IMR-90 (cell line): ENCODE measurements around the gene CDKAL1. TPM values are rescaled to one million over a fixed set of nuclear protein-coding genes. Genes with fewer than 3 reads are reported as not detected.

Experiments
- ATAC-seq: fragments of 200-7000 bp; cut with Tn5 transposase; 2 replicates; pipeline ENCODE4 v1.9.1; 2020; ENCODE audit warnings: low read depth, mild to moderate bottlenecking, moderate library complexity
- BruUV-seq: library from RNA; stranded (reverse); fragments of 400-500 nt; replicated peaks from 2 replicates; lab custom pipeline; 2021; lab: Mats Ljungman, UMichigan
- CTCF ChIA-PET: fragments of 300-600 bp; formaldehyde crosslinking; extraction: SDS; loops from one replicate; lab custom pipeline; 2021; ENCODE audit warnings: antibody characterized with exemption; lab: Yijun Ruan, JAX
- POLR2A ChIA-PET: fragments of 300-600 bp; sonication (Branson Sonifier 250); formaldehyde crosslinking; loops from one replicate; lab custom pipeline; 2022; ENCODE audit warnings: antibody characterized with exemption; ENCODE audit not compliant: unreplicated experiment; lab: Charles Lee
- DNase-seq: peaks from one replicate; pipeline ENCODE4 v3.0.0; 2013
- H2AFZ ChIP-seq: replicated peaks from 2 replicates; pipeline ENCODE3; 2013; ENCODE audit warnings: low read length, mild to moderate bottlenecking; ENCODE audit not compliant: poor library complexity
- H2AK5ac ChIP-seq: 2 replicates; pipeline ENCODE4 v1.6.1; 2013; ENCODE audit warnings: low read depth, low read length, inconsistent platforms
- H2AK9ac ChIP-seq: replicated peaks from 2 replicates; pipeline ENCODE3; 2013; ENCODE audit warnings: mild to moderate bottlenecking, low read depth, low read length, moderate library complexity; ENCODE audit not compliant: poor library complexity
- H2BK120ac ChIP-seq: 2 replicates; pipeline ENCODE4 v1.6.1; 2013; ENCODE audit warnings: low read depth, low read length, inconsistent platforms
- H2BK15ac ChIP-seq: 3 replicates; pipeline ENCODE4 v1.6.1; 2013; ENCODE audit warnings: low read depth, low read length, inconsistent platforms
- H2BK20ac ChIP-seq: 2 replicates; pipeline ENCODE4 v1.6.1; 2013; ENCODE audit warnings: low read depth, mild to moderate bottlenecking, inconsistent platforms, low read length, moderate library complexity
- H2BK5ac ChIP-seq: 2 replicates; pipeline ENCODE4 v1.6.1; 2013; ENCODE audit warnings: mild to moderate bottlenecking, low read depth, low read length, inconsistent platforms; ENCODE audit not compliant: poor library complexity, severe bottlenecking
- H3K14ac ChIP-seq: replicated peaks from 2 replicates; pipeline ENCODE4 v1.6.1; 2013; ENCODE audit warnings: low read depth, low read length, inconsistent platforms
- H3K18ac ChIP-seq: 2 replicates; pipeline ENCODE4 v1.6.1; 2013; ENCODE audit warnings: low read depth, low read length, control low read depth
- H3K23ac ChIP-seq: 2 replicates; pipeline ENCODE4 v1.6.1; 2013; ENCODE audit warnings: low read depth, low read length, inconsistent platforms
- H3K27ac ChIP-seq: 2 replicates; pipeline ENCODE4 v1.5.1; 2013; ENCODE audit warnings: mild to moderate bottlenecking, control low read depth, low read length; ENCODE audit not compliant: insufficient read depth
- H3K27me3 ChIP-seq: 2 replicates; pipeline ENCODE4 v1.6.1; 2013; ENCODE audit warnings: low read length; ENCODE audit not compliant: control insufficient read depth, insufficient read depth
- H3K36me3 ChIP-seq: 2 replicates; pipeline ENCODE4 v1.6.1; 2013; ENCODE audit warnings: low read length, mixed read lengths; ENCODE audit not compliant: control insufficient read depth, insufficient read depth
- H3K4ac ChIP-seq: 2 replicates; pipeline ENCODE4 v1.6.1; 2013; ENCODE audit warnings: low read depth, low read length, inconsistent platforms
- H3K4me1 ChIP-seq: 2 replicates; pipeline ENCODE4 v1.6.1; 2013; ENCODE audit warnings: low read length, mixed read lengths; ENCODE audit not compliant: control insufficient read depth, insufficient read depth
- H3K4me2 ChIP-seq: 2 replicates; pipeline ENCODE4 v1.6.1; 2013; ENCODE audit warnings: low read depth, mild to moderate bottlenecking, control low read depth, low read length, moderate library complexity
- H3K4me3 ChIP-seq: 2 replicates; pipeline ENCODE4 v1.5.1; 2013; ENCODE audit warnings: low read depth, mild to moderate bottlenecking, control low read depth, low read length, moderate library complexity; ENCODE audit not compliant: insufficient read depth
- H3K56ac ChIP-seq: 2 replicates; pipeline ENCODE4 v1.6.1; 2013; ENCODE audit warnings: low read length, inconsistent platforms; ENCODE audit not compliant: insufficient read depth; ENCODE audit errors: extremely low read depth
- H3K79me1 ChIP-seq, 2 experiments: 2 replicates each; pipeline ENCODE4 v1.6.1; 2013; ENCODE audit warnings: low read length in 2 of 2, inconsistent platforms in 1 of 2, low read depth in 1 of 2
- H3K9ac ChIP-seq: 2 replicates; pipeline ENCODE4 v1.6.1; 2013; ENCODE audit warnings: low read depth, low read length, control low read depth
- H3K9me1 ChIP-seq: 2 replicates; pipeline ENCODE4 v1.6.1; 2013; ENCODE audit warnings: low read length, inconsistent platforms; ENCODE audit not compliant: insufficient read depth
- H3K9me3 ChIP-seq: 2 replicates; pipeline ENCODE4 v1.6.1; 2013; ENCODE audit warnings: low read length; ENCODE audit not compliant: control insufficient read depth, insufficient read depth
- H4K20me1 ChIP-seq: 2 replicates; pipeline ENCODE4 v1.6.1; 2013; ENCODE audit warnings: low read length, inconsistent platforms; ENCODE audit not compliant: insufficient read depth
- H4K5ac ChIP-seq: 2 replicates; pipeline ENCODE4 v1.6.1; 2013; ENCODE audit warnings: mild to moderate bottlenecking, low read depth, low read length, control low read depth
- H4K8ac ChIP-seq, 2 experiments: 2 replicates each; pipeline ENCODE4 v1.6.1; 2013; ENCODE audit warnings: low read depth in 2 of 2, low read length in 2 of 2, control low read depth in 1 of 2, inconsistent platforms in 1 of 2
- H4K91ac ChIP-seq: 2 replicates; pipeline ENCODE4 v1.6.1; 2013; ENCODE audit warnings: low read depth, low read length, inconsistent platforms; ENCODE audit not compliant: insufficient read depth
- BHLHE40 ChIP-seq: fragments of 150-350 bp; IDR thresholded peaks from 2 replicates; pipeline ENCODE4 v1.6.1; 2016; ENCODE audit warnings: mild to moderate bottlenecking, low read depth, low read length
- CEBPB ChIP-seq: IDR thresholded peaks from 2 replicates; pipeline ENCODE4 v1.6.1; 2012; ENCODE audit warnings: low read depth, low read length, improper control_type of control experiment
- CHD1 ChIP-seq: IDR thresholded peaks from 2 replicates; pipeline ENCODE4 v1.6.1; 2012; ENCODE audit warnings: low read depth, low read length, improper control_type of control experiment
- CTCF ChIP-seq: conservative IDR thresholded peaks from 2 replicates; pipeline ENCODE4 v1.5.1; 2012; ENCODE audit warnings: mild to moderate bottlenecking, low read depth, low read length, improper control_type of control experiment
- ELK1 ChIP-seq: fragments of 150-350 bp; IDR thresholded peaks from 2 replicates; pipeline ENCODE4 v1.6.1; 2016; ENCODE audit warnings: low read depth, mild to moderate bottlenecking, low read length, moderate library complexity, borderline replicate concordance
- FOS ChIP-seq: fragments of 150-350 bp; IDR thresholded peaks from 2 replicates; pipeline ENCODE4 v1.6.1; 2016; ENCODE audit warnings: low read depth, low read length
- MAFK ChIP-seq: IDR thresholded peaks from 2 replicates; pipeline ENCODE4 v1.6.1; 2012; ENCODE audit warnings: low read depth, low read length, improper control_type of control experiment
- MAZ ChIP-seq: IDR thresholded peaks from 2 replicates; pipeline ENCODE4 v1.6.1; 2012; ENCODE audit warnings: low read depth, mild to moderate bottlenecking, low read length, improper control_type of control experiment, moderate library complexity, borderline replicate concordance
- MXI1 ChIP-seq: IDR thresholded peaks from 2 replicates; pipeline ENCODE4 v1.6.1; 2012; ENCODE audit warnings: low read depth, mild to moderate bottlenecking, low read length, moderate library complexity, borderline replicate concordance
- NFE2L2 ChIP-seq: fragments of 150-350 bp; IDR thresholded peaks from 2 replicates; pipeline ENCODE4 v1.6.1; 2016; ENCODE audit warnings: low read depth, mild to moderate bottlenecking, low read length
- POLR2A ChIP-seq: IDR thresholded peaks from 2 replicates; pipeline ENCODE4 v1.6.1; 2012; ENCODE audit warnings: mild to moderate bottlenecking, low read depth, low read length
- RAD21 ChIP-seq: IDR thresholded peaks from 2 replicates; pipeline ENCODE4 v1.6.1; 2012; ENCODE audit warnings: low read length, improper control_type of control experiment
- RCOR1 ChIP-seq: IDR thresholded peaks from 2 replicates; pipeline ENCODE4 v1.6.1; 2012; ENCODE audit warnings: mild to moderate bottlenecking, low read length, improper control_type of control experiment; ENCODE audit not compliant: insufficient replicate concordance
- RFX5 ChIP-seq: IDR thresholded peaks from 2 replicates; pipeline ENCODE4 v1.8.0; 2012; ENCODE audit warnings: low read depth, mild to moderate bottlenecking, low read length, moderate library complexity
- SMC3 ChIP-seq: fragments of 150-350 bp; IDR thresholded peaks from 2 replicates; pipeline ENCODE4 v1.6.1; 2016; ENCODE audit warnings: low read depth, mild to moderate bottlenecking, antibody characterized with exemption, low read length, moderate library complexity
- USF2 ChIP-seq: fragments of 150-350 bp; IDR thresholded peaks from 2 replicates; pipeline ENCODE4 v1.6.1; 2017; ENCODE audit warnings: mild to moderate bottlenecking, antibody characterized with exemption, low read length, low read depth
- WGBS, 2 experiments: methylation state at CpG; one replicate each; pipeline versions ENCODE4 v1.1.5 to v1.1.7; 2013; ENCODE audit warnings: missing lambda C conversion rate in 2 of 2; ENCODE audit not compliant: insufficient read length in 1 of 2; ENCODE audit errors: extremely low coverage in 2 of 2; 5-methylcytosine and 5-hydroxymethylcytosine counted together
- dilution Hi-C: fragments of 300-500 bp; cut with HindIII; formaldehyde crosslinking; loops from one replicate; pipeline ENCODE4 v1.14.3; 2018; ENCODE audit warnings: low sequenced_read_pairs; ENCODE audit not compliant: unreplicated experiment
- in situ Hi-C: fragments of 300-500 bp; cut with MboI; formaldehyde crosslinking; loops from 3 replicates; pipeline ENCODE4 v1.14.3; 2019; ENCODE audit warnings: low sequenced_read_pairs, inconsistent platforms, mixed read lengths
- intact Hi-C: fragments of 100-400 bp; cut with micrococcal nuclease; formaldehyde crosslinking; loops from 2 replicates; pipeline ENCODE4 v1.10.0; 2022
- polyA plus RNA-seq, 3 experiments: library from polyadenylated mRNA; depleted of rRNA; stranded (reverse); fragments of >200 nt; gene quantifications; 2 replicates each; pipeline ENCODE4 v1.2.3, GENCODE V29; 2012; ENCODE audit warnings: low replicate concordance in 1 of 3
- total RNA-seq: library from RNA; depleted of rRNA; stranded (reverse); fragments of >200 nt; gene quantifications from 2 replicates; pipeline ENCODE4 v1.2.3, GENCODE V29; 2012

The CDKAL1 gene
- total and polyA plus RNA-seq, 2 of the 4 experiments (the other 2 are of a cell fraction), result 3.7 to 13.1 TPM

GRCh38 chr6:20664250-20664649 lies 130.0 kb downstream of the CDKAL1 start:
- H3K27me3 ChIP-seq, result no peaks in the 10 kb centered on the region
- H3K23ac ChIP-seq, result no peak overlapping the region
- H3K4me1 ChIP-seq, result peaks cover 2% of the 10 kb centered on the region; the same call in 1 of the 2 replicates
- H2BK20ac ChIP-seq, result no peak overlapping the region
- no peak overlapping the region for H3K14ac ChIP-seq
- WGBS, 2 experiments, result no CpG with 5 or more reads among the region's 1 CpG
- no peak overlapping the region for H2AFZ ChIP-seq
- no peak overlapping the region for H4K5ac ChIP-seq
- dilution Hi-C loops, result no loop called here
- BruUV-seq, result no TSS peak
- ATAC-seq (no peak), DNase-seq (no peak)
- no peaks in the 10 kb centered on the region for H3K9me3 ChIP-seq
- no peaks in the 10 kb centered on the region; the same call in 1 of the 2 replicates for H3K9me1 ChIP-seq
- H3K4me3 ChIP-seq, result no peak overlapping the region
- no peak overlapping the region for H3K27ac ChIP-seq
- H4K8ac ChIP-seq, result no peak overlapping the region
- H2BK5ac ChIP-seq, result no peak overlapping the region
- no peak overlapping the region for H3K56ac ChIP-seq
- in situ Hi-C loops, result no loop called here
- no peak overlapping the region for H3K18ac ChIP-seq
- no peak overlapping the region for H4K91ac ChIP-seq
- TF ChIP-seq MXI1 (no peak), USF2 (no peak), RFX5 (no peak), MAFK (no peak), ELK1 (no peak), CEBPB (no peak), SMC3 (no peak), MAZ (no peak), CTCF (no peak), NFE2L2 (no peak), RCOR1 (no peak), POLR2A (no peak), CHD1 (no peak), BHLHE40 (no peak), FOS (no peak), RAD21 (no peak)
- H2BK15ac ChIP-seq, result no peak overlapping the region
- peaks cover 0 to 7% of the 10 kb centered on the region in 2 experiments; a peak in 3 of 4 replicates for H3K79me1 ChIP-seq
- H3K4ac ChIP-seq, result no peak overlapping the region
- ChIA-PET CTCF (no interaction called here), POLR2A (no interaction called here)
- no peak overlapping the region for H2AK5ac ChIP-seq
- H2AK9ac ChIP-seq, result no peak overlapping the region
- no peak overlapping the region for H2BK120ac ChIP-seq
- no peak overlapping the region for H3K4me2 ChIP-seq
- H4K20me1 ChIP-seq, result no peaks in the 10 kb centered on the region
- H3K36me3 ChIP-seq, result no peaks in the 10 kb centered on the region
- intact Hi-C loops, result no loop called here
- H3K9ac ChIP-seq, result no peak overlapping the region
